H1 (cell line): Measurements from ENCODE around the gene C16orf87. TPM values are rescaled to one million over a fixed set of nuclear protein-coding genes. Genes with fewer than 3 reads are reported as not detected.

ENCODE experiments used
- CTCF ChIA-PET: fragments of 300-600 bp; sonication (Branson Sonifier 250); formaldehyde crosslinking; loops from one replicate; lab custom pipeline; 2021; ENCODE audit not compliant: partially characterized antibody; lab: Charles Lee
- POLR2A ChIA-PET: fragments of 300-600 bp; sonication (Branson Sonifier 250); formaldehyde crosslinking; loops from one replicate; lab custom pipeline; 2021; ENCODE audit warnings: inconsistent platforms; ENCODE audit not compliant: partially characterized antibody; lab: Charles Lee
- DNase-seq, 2 experiments: peaks; one replicate each; pipeline versions ENCODE4 v3.0.0 to v3.0.0-alpha.2; 2010 to 2022; ENCODE audit warnings: low spot score in 2 of 2, low read depth in 1 of 2, mixed read lengths in 1 of 2
- FAIRE-seq: peaks from 2 replicates; lab custom pipeline; 2011; peaks lifted over from hg19 to GRCh38; lab: Jason Lieb, UNC
- H2AFZ ChIP-seq: 2 replicates; pipeline ENCODE4 v1.8.1; 2012; ENCODE audit warnings: low read length, inconsistent platforms
- H2AK5ac ChIP-seq: 2 replicates; pipeline ENCODE4 v1.6.1; 2013; ENCODE audit warnings: low read depth, low read length
- H2BK120ac ChIP-seq: replicated peaks from 2 replicates; pipeline ENCODE3; 2013; ENCODE audit warnings: low read depth, low read length, inconsistent platforms
- H2BK12ac ChIP-seq: 2 replicates; pipeline ENCODE4 v1.6.1; 2013; ENCODE audit warnings: low read depth, low read length
- H2BK15ac ChIP-seq: 2 replicates; pipeline ENCODE4 v1.6.1; 2013; ENCODE audit warnings: low read length
- H2BK20ac ChIP-seq: 2 replicates; pipeline ENCODE4 v1.6.1; 2013; ENCODE audit warnings: low read length
- H2BK5ac ChIP-seq: 2 replicates; pipeline ENCODE4 v1.6.1; 2013; ENCODE audit warnings: low read depth, low read length
- H3K14ac ChIP-seq: 2 replicates; pipeline ENCODE4 v1.6.1; 2013; ENCODE audit warnings: inconsistent platforms; ENCODE audit not compliant: insufficient read length
- H3K18ac ChIP-seq: 2 replicates; pipeline ENCODE4 v1.6.1; 2013; ENCODE audit warnings: low read length; ENCODE audit errors: extremely low read depth
- H3K23ac ChIP-seq: 2 replicates; pipeline ENCODE4 v1.6.1; 2013; ENCODE audit warnings: inconsistent platforms; ENCODE audit not compliant: insufficient read length
- H3K23me2 ChIP-seq: 2 replicates; pipeline ENCODE4 v1.6.1; 2013; ENCODE audit warnings: low read depth, low read length
- H3K27ac ChIP-seq: 2 replicates; pipeline ENCODE4 v1.6.1; 2011; ENCODE audit warnings: low read depth, low read length, inconsistent platforms
- H3K27me3 ChIP-seq, 4 experiments: replicated peaks in 1 of 4; 1 replicate in 1 of 4; 2 replicates in 3 of 4; pipeline versions ENCODE4 v1.6.1 to v1.8.1; 2011 to 2013; ENCODE audit warnings: low read length in 3 of 4, mild to moderate bottlenecking in 3 of 4, inconsistent platforms in 2 of 4, mixed read lengths in 2 of 4, moderate library complexity in 1 of 4; ENCODE audit not compliant: control insufficient read depth in 3 of 4, insufficient read depth in 3 of 4; ENCODE audit errors: extremely low read depth in 1 of 4
- H3K36me3 ChIP-seq, 4 experiments: 2 replicates each; pipeline versions ENCODE4 v1.6.1 to v1.8.1; 2011 to 2013; ENCODE audit warnings: mild to moderate bottlenecking in 4 of 4, low read length in 3 of 4, moderate library complexity in 2 of 4, control low read depth in 1 of 4, inconsistent platforms in 1 of 4; ENCODE audit not compliant: insufficient read depth in 4 of 4, control insufficient read depth in 2 of 4
- H3K4ac ChIP-seq: replicated peaks from 2 replicates; pipeline ENCODE3; 2013; ENCODE audit warnings: low read length, low read depth, mixed read lengths, inconsistent platforms; ENCODE audit not compliant: insufficient read length
- H3K4me1 ChIP-seq, 4 experiments: replicated peaks in 1 of 4; 1 replicate in 1 of 4; 2 replicates in 3 of 4; pipeline versions ENCODE4 v1.6.1 to v1.8.1; 2011 to 2013; ENCODE audit warnings: low read length in 3 of 4, inconsistent platforms in 2 of 4, mixed read lengths in 1 of 4; ENCODE audit not compliant: insufficient read depth in 4 of 4, control insufficient read depth in 3 of 4
- H3K4me2 ChIP-seq, 2 experiments: 2 replicates each; pipeline versions ENCODE4 v1.6.1 to v1.8.1; 2011 to 2013; ENCODE audit warnings: low read depth in 2 of 2, low read length in 2 of 2, control low read depth in 1 of 2, inconsistent platforms in 1 of 2, mild to moderate bottlenecking in 1 of 2; ENCODE audit not compliant: insufficient read depth in 1 of 2
- H3K4me3 ChIP-seq, 4 experiments: fragments of 200-600, 300-600 bp in 1 of 4; sonication (generic), shearing (Covaris generic), sonication (Bioruptor Twin) in 1 of 4; 2 replicates each; pipeline versions ENCODE4 v1.5.1 to v1.8.1; 2011 to 2016; ENCODE audit warnings: low read length in 4 of 4, low read depth in 3 of 4, control low read depth in 2 of 4, inconsistent platforms in 2 of 4, mild to moderate bottlenecking in 2 of 4, mixed read lengths in 1 of 4, moderate library complexity in 1 of 4; ENCODE audit not compliant: insufficient read depth in 2 of 4; ENCODE audit errors: extremely low read depth in 1 of 4
- H3K56ac ChIP-seq: replicated peaks from 2 replicates; pipeline ENCODE3; 2013; ENCODE audit warnings: low read depth, mild to moderate bottlenecking, mixed read lengths, low read length, inconsistent platforms; ENCODE audit not compliant: insufficient read length
- H3K79me1 ChIP-seq: 2 replicates; pipeline ENCODE4 v1.6.1; 2013; ENCODE audit warnings: low read depth, low read length, control low read depth
- H3K79me2 ChIP-seq, 2 experiments: 2 replicates each; pipeline versions ENCODE4 v1.6.1 to v1.8.1; 2012 to 2013; ENCODE audit warnings: low read length in 2 of 2, mild to moderate bottlenecking in 2 of 2, inconsistent platforms in 1 of 2; ENCODE audit not compliant: insufficient read depth in 2 of 2, control insufficient read depth in 1 of 2
- H3K9ac ChIP-seq, 4 experiments: replicated peaks in 1 of 4; 1 replicate in 1 of 4; 2 replicates in 3 of 4; pipeline versions ENCODE4 v1.6.1 to v1.8.1; 2011 to 2013; ENCODE audit warnings: low read depth in 3 of 4, low read length in 3 of 4, control low read depth in 2 of 4, mild to moderate bottlenecking in 2 of 4, moderate library complexity in 2 of 4, inconsistent platforms in 1 of 4; ENCODE audit errors: extremely low read depth in 1 of 4
- H3K9me3 ChIP-seq, 2 experiments: 2 replicates each; pipeline versions ENCODE4 v1.6.1 to v1.8.1; 2012 to 2013; ENCODE audit warnings: mild to moderate bottlenecking in 2 of 2, moderate library complexity in 2 of 2, control low read depth in 1 of 2, inconsistent platforms in 1 of 2, low read depth in 1 of 2, low read length in 1 of 2, mixed read lengths in 1 of 2; ENCODE audit not compliant: insufficient read depth in 2 of 2
- H4K20me1 ChIP-seq, 2 experiments: replicated peaks in 1 of 2; 2 replicates each; pipeline versions ENCODE3 to v1.8.1; 2011 to 2013; ENCODE audit warnings: inconsistent platforms in 2 of 2, low read length in 2 of 2, mild to moderate bottlenecking in 1 of 2; ENCODE audit not compliant: insufficient read depth in 2 of 2, control insufficient read depth in 1 of 2
- H4K5ac ChIP-seq: 2 replicates; pipeline ENCODE4 v1.6.1; 2013; ENCODE audit warnings: low read length, low read depth, mixed read lengths, inconsistent platforms; ENCODE audit not compliant: insufficient read length
- H4K8ac ChIP-seq: 2 replicates; pipeline ENCODE4 v1.8.0; 2013; ENCODE audit warnings: mild to moderate bottlenecking, moderate library complexity, low read length, inconsistent platforms; ENCODE audit not compliant: insufficient read depth; ENCODE audit errors: extremely low read depth
- H4K91ac ChIP-seq: replicated peaks from 2 replicates; pipeline ENCODE3; 2013; ENCODE audit warnings: low read length, mixed read lengths, inconsistent platforms; ENCODE audit not compliant: insufficient read length
- BACH1 ChIP-seq: IDR thresholded peaks from 2 replicates; pipeline ENCODE4 v1.6.1; 2012; ENCODE audit warnings: low read length, improper control_type of control experiment
- CBX8 ChIP-seq: fragments of 300-800, 300-1000 bp; sonication (generic); IDR thresholded peaks from 2 replicates; pipeline ENCODE4 v1.7.1; 2016; ENCODE audit warnings: low read depth, low read length, borderline replicate concordance
- GABPA ChIP-seq: IDR thresholded peaks from 2 replicates; pipeline ENCODE4 v1.6.1; 2011; ENCODE audit warnings: mild to moderate bottlenecking, low read length, moderate library complexity, borderline replicate concordance; ENCODE audit not compliant: insufficient read depth
- KDM5A ChIP-seq: fragments of 200-600 bp; IDR thresholded peaks from 2 replicates; pipeline ENCODE4 v1.7.1; 2012; ENCODE audit warnings: mild to moderate bottlenecking, low read length, inconsistent platforms, mixed read lengths
- POLR2A ChIP-seq, 2 experiments: IDR thresholded peaks; 1 replicate in 1 of 2; 2 replicates in 1 of 2; pipeline ENCODE4 v1.6.1; 2011; ENCODE audit warnings: low read depth in 2 of 2, low read length in 2 of 2, mild to moderate bottlenecking in 2 of 2; ENCODE audit errors: control extremely low read depth in 1 of 2
- SP4 ChIP-seq: IDR thresholded peaks from 2 replicates; pipeline ENCODE4 v1.6.1; 2012; ENCODE audit warnings: low read length, inconsistent platforms
- TCF12 ChIP-seq: IDR thresholded peaks from 2 replicates; pipeline ENCODE4 v1.6.1; 2011; ENCODE audit warnings: low read depth, mild to moderate bottlenecking, low read length
- WGBS, 2 experiments: shearing (Covaris generic) in 1 of 2; methylation state at CpG; one replicate each; pipeline versions ENCODE4 v1.1.6 to v1.1.7; 2013 to 2015; ENCODE audit warnings: low lambda C conversion rate in 2 of 2, mixed read lengths in 2 of 2, inconsistent platforms in 1 of 2, low coverage in 1 of 2, missing lambda C conversion rate in 1 of 2; ENCODE audit not compliant: insufficient replicate concordance in 2 of 2, insufficient coverage in 1 of 2, insufficient read length in 1 of 2; ENCODE audit errors: extremely low coverage in 1 of 2, missing lambda C conversion rate in 1 of 2; 5-methylcytosine and 5-hydroxymethylcytosine counted together
- polyA plus RNA-seq, 7 experiments: library from polyadenylated mRNA; depleted of rRNA in 3 of 7; stranded (reverse) in 5 of 7; unstranded in 2 of 7; fragments of >200 nt in 5 of 7; fragments of 200-250 nt in 2 of 7; gene quantifications; 1 replicate in 5 of 7; 2 replicates in 1 of 7; 4 replicates in 1 of 7; pipeline versions ENCODE4 v1.2.1 to v1.2.3, GENCODE V29; 2011 to 2013; ENCODE audit warnings: missing spikeins in 2 of 7, mixed read lengths in 2 of 7
- total RNA-seq: library from RNA; stranded (reverse); fragmentation: NEBNext Ultra II Directional; extraction: Animal tissue kit (Norgen Biotek cat#: 25700); gene quantifications from 2 replicates; pipeline ENCODE4 v1.2.1, GENCODE V29; 2021

C16orf87 gene
- total and polyA plus RNA-seq, 2 of the 8 experiments (the other 6 are each of a cell fraction or from before 2014, with no cell fraction given), result 4.8 to 21.8 TPM

- Histone ChIP-seq H3K4me1 (no peaks in the 10 kb centered on the region; a peak in 1 of 7 replicates), H4K20me1 (no peaks in the 10 kb centered on the region), H3K27me3 (no peaks in the 10 kb centered on the region), H2AFZ (no peak overlapping the region), H3K23ac (no peak overlapping the region), H4K5ac (no peak overlapping the region), H2BK15ac (no peak overlapping the region), H3K4me3 (no peak overlapping the region), H3K4me2 (no peak overlapping the region), H3K14ac (no peak overlapping the region), H2BK120ac (no peak overlapping the region), H3K36me3 (no peaks in the 10 kb centered on the region), H3K23me2 (peaks cover 2% of the 10 kb centered on the region; the same call in 1 of the 2 replicates), H3K18ac (no peak overlapping the region), H3K79me1 (no peaks in the 10 kb centered on the region), H4K8ac (no peak overlapping the region), H3K9me3 (no peaks in the 10 kb centered on the region; a peak in 1 of 4 replicates), H3K4ac (no peak overlapping the region), H2BK12ac (no peak overlapping the region), H2AK5ac (no peak overlapping the region), H2BK20ac (no peak overlapping the region), H3K56ac (no peak overlapping the region), H2BK5ac (no peak overlapping the region), H4K91ac (no peak overlapping the region), H3K9ac (no peak overlapping the region), H3K27ac (no peak overlapping the region), H3K79me2 (peaks cover 0 to 19% of the 10 kb centered on the region in 2 experiments; a peak in 2 of 4 replicates)
- WGBS, 2 experiments, result 75% methylated on average over 2 of the region's 2 CpGs; no CpG with 5 or more reads in 1 of the 2 experiments
- FAIRE-seq, result no peak
- ChIA-PET POLR2A (interaction anchor here (0.9 to 1.2 kb wide), 2 partner anchors 15 to 157 kb away, joined by 3 to 5 read pairs; no protein-coding TSS in a partner anchor), CTCF (no interaction called here)
- TF ChIP-seq CBX8 (no peak), TCF12 (no peak), KDM5A (no peak), GABPA (no peak), BACH1 (no peak), SP4 (no peak), POLR2A (IDR thresholded peaks at IDR 0.05; ENCODE audit: control extremely low read depth in 1 of 2, low read depth in 2 of 2, low read length in 2 of 2) (no peak)
- no peak for DNase-seq
Measured at GRCh38 chr16:46833460-46833800, 2.5 kb upstream of the C16orf87 start.
